NCI-H748 (cell line): ENCODE measurements around the gene REPIN1.

Source experiments
- DNase-seq: peaks from one replicate; lab custom pipeline; 2025; ENCODE audit not compliant: unreplicated experiment; lab: John Stamatoyannopoulos, UW

The REPIN1 gene

DNA sequence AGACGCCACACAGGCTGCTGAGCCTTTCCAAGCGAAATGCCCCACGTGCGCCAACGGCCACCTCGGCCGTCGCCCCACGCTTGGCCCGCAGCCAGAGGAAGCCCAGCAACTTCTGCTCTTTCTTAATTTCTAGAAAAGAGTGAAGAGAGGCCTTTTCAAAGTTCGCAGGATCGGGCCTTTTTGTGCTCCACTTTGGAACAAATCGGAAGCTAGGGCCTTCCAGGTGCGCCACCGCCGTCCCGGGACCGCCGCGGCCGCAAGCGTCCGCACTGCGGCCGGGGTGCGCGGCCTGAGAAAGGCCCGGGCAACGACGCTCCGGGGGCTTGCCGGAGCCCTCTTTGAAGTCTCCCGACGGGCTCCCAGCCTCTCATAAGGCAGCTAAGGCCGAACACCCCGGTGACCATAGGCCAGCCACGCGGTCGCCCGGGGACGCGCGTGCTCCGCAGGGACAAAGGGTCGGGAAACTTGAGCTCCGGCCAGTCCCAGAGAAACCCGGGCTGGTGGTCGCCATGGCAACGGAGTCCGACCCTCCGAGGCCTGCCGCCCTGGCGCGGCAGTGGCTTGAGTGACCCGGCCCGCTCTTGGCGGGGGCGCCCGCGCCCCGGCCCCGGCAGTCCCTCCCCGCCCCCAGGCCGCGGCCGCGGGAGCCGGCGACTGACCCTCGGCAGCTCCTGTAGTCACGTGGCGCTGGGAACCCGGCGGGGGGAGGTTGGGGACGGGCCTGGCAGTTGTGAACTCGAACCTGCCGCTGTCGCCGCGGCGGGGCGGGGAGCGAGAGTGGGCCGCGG lies at the start of gene REPIN1:
Gene REPIN1, plus strand, starts transcription at position 727 of the 788 bp plus-strand sequence. CDS start 890 bp downstream, outside the sequence.
- DNase-seq = peak; percentile 94

DNA sequence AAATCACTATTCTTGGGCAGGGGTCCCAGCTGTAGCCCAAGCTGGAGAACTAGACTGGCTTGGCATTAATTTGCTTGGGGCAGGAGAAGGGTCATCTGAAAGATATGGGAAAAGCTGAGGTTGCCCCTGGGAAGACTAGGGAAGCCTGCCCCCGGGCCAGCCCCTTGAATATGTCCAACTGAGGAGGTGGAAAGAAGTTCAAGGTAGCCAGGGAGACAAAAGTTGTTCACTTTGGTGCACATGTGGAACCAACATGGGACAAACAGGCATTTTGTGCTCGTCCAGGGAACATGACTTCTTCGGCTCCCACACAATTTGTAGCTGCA lies 46.9 kb upstream of the REPIN1 start:
- DNase-seq = no peak

DNA sequence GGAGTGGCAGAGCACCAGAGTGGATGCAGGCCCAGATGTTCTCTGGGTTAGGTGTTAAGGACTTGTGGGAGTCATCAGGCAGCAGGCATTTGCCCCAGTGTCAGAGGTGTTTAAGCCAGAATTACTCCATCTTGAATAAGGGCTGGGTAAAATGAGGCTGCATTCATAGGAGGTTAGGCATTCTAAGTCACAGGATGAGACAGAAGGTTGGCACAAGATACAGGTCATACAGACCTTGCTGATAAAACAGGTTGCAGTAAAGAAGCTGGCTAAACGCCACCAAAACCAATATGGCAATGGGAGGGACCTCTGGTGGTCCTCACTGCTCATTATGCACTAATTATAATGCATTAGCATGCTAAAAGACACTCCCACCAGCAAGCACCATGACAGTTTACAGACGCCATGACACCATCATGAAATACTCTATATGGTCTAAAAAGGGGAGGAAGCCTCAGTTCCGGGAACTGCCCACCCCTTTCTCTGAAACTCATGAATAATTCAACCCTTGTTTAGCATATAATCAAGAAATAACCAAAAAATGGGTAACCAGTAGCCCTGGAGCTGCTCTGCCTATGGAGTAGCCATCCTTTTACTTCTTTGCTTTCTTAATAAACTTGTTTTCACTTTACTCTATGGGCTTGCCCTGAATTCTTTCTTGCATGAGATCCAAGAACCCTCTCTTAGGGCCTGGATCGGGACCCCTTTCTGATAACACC lies 46.3 kb upstream of the REPIN1 start:
- DNase-seq = peak; percentile 23

- peak; percentile 91 for DNase-seq
Measured at GRCh38 chr7:150322833-150323681, 45.6 kb upstream of the REPIN1 start, which contains the start of the genes ACTR3C and LRRC61. Gene ACTR3C (minus strand): TSS chr7:150323545. CDS start chr7:150295296, 28,249 bp downstream. Gene LRRC61 (plus strand): TSS chr7:150323355. CDS start chr7:150336862, 13,507 bp downstream.

DNA sequence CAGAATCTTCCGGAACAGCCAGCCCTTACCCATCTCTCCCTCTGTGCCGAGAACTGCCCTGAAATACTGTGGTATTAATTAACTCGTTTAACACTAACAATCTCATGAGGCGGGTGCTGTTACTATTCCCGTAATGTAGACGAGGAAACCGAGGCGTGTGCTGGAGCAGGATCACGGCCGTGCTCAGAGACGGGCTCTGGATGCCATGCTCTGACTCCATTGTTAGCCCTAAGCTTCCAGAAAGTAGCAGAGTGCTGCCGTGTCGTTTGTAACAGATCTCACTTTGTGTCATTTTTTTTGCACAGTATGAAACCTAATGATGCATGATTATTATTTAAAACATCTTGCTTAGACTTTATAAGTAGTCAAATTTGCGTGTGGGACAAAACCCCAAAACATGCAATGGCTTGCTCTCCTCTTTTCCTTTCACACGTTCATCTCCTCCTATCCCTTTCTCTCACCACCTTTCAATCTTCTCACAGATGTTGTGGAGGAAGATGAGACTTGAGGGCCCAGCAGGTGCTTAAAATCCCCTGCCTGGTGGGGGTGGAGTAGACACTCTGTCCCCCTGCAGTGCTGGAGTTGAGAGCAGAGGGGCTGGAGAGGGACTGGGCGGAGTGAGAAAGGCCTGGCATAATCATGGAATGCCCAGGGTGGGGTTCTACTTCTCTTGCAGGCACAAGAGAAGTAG lies 44.8 kb upstream of the REPIN1 start:
- peak; percentile 68 for DNase-seq

- DNase-seq = no peak
Measured at GRCh38 chr7:150324373-150324961, 44.2 kb upstream of the REPIN1 start.

DNA sequence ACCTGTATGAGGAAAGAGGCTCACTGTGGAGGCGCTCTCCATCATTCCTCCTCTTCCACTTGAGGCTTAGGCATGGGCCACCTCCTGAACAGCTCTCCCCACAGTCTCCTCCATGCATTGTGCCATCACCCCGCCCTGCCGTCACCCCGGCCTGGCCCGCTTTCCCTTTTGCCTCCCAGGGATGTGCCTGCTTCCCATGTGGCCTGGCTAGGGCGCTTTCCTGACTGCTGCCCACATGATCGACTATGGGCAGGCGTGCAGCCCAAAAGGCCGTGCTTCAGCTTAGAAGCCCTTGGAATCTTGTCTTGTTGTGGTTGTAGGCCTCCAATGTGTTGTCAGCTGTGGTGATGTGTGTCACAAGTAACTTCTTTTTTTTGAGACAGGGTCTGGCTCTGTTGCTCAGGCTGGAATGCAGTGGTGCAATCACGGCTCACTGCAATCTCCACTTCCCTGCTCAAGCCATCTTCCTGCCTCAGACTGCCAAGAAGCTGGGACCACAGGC lies 43.5 kb upstream of the REPIN1 start:
- DNase-seq = no peak

- no peak for DNase-seq
Measured at GRCh38 chr7:150325901-150326300, 42.7 kb upstream of the REPIN1 start.

GRCh38 chr7:150326657-150327268 lies 41.9 kb upstream of the REPIN1 start:
- DNase-seq = no peak

DNA sequence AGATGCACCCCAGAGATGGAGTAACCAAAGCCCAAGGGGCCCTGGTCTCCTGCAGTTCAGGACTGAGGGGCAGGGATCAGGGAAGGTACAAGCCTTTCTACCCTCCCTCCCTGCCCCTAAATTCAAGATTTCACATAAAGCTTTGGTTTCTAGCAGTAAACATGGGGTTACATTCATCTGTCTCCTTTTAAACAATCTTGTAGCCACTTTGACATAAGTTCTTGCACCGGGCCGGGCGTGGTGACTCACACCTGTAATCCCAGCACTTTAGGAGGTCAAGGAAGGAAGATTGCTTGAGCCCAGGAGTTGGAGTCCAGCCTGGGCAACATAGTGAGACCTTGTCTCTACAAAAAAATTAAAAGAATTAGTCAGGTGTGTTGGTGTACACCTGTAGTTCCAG lies 41.3 kb upstream of the REPIN1 start:
- DNase-seq = no peak

GRCh38 chr7:150329331-150330120 lies 39.1 kb upstream of the REPIN1 start:
- DNase-seq = no peak

GRCh38 chr7:150330211-150330885 lies 38.3 kb upstream of the REPIN1 start:
- DNase-seq = no peak

- DNase-seq = no peak
Measured at GRCh38 chr7:150332852-150333635, 35.6 kb upstream of the REPIN1 start.

GRCh38 chr7:150333659-150334058 lies 35.0 kb upstream of the REPIN1 start:
- no peak for DNase-seq

- no peak for DNase-seq
Measured at GRCh38 chr7:150334108-150334507, 34.5 kb upstream of the REPIN1 start.

- no peak for DNase-seq
Measured at GRCh38 chr7:150335108-150335773, 33.4 kb upstream of the REPIN1 start.

GRCh38 chr7:150335774-150336112 lies 32.9 kb upstream of the REPIN1 start:
- DNase-seq = no peak
